Fibroblast of upper back skin (primary cell): ENCODE measurements around the gene CDON.
"Not testable (repeated sequence)": the region's sequence is repeated elsewhere in the genome, so short reads cannot be mapped to it uniquely, and the experiment has no call there.

Source experiments
- DNase-seq: peaks from one replicate; pipeline ENCODE4 v3.0.0-alpha.2; 2013

Gene CDON

GRCh38 chr11:126046570-126047195, 16.0 kb downstream of the CDON start:
- no peak for DNase-seq

- no peak for DNase-seq
Measured at GRCh38 chr11:126039485-126040271, 23.0 kb downstream of the CDON start.

- DNase-seq: no peak
Measured at GRCh38 chr11:126035718-126036117, 26.9 kb downstream of the CDON start.

- DNase-seq: no peak
Measured at GRCh38 chr11:126034933-126035425, 27.7 kb downstream of the CDON start.

- DNase-seq: no peak
Measured at GRCh38 chr11:126034039-126034932, 28.4 kb downstream of the CDON start.

- no peak for DNase-seq
Measured at GRCh38 chr11:126032375-126032774, 30.3 kb downstream of the CDON start.

- no peak for DNase-seq
Measured at GRCh38 chr11:126029805-126030204, 32.9 kb downstream of the CDON start.

GRCh38 chr11:126029237-126029636, 33.4 kb downstream of the CDON start:
- no peak for DNase-seq

GRCh38 chr11:126028534-126028933, 34.1 kb downstream of the CDON start:
- DNase-seq: not testable (repeated sequence)

- DNase-seq: no peak
Measured at GRCh38 chr11:126026579-126026978, 36.1 kb downstream of the CDON start.

GRCh38 chr11:126025822-126026221, 36.8 kb downstream of the CDON start:
- no peak for DNase-seq

GRCh38 chr11:126024123-126024522, 38.5 kb downstream of the CDON start:
- DNase-seq: no peak

GRCh38 chr11:126012852-126013251, 49.8 kb downstream of the CDON start:
- no peak for DNase-seq

- no peak for DNase-seq
Measured at GRCh38 chr11:126011754-126012153, 50.9 kb downstream of the CDON start.

GRCh38 chr11:126011265-126011664, 51.4 kb downstream of the CDON start:
- no peak for DNase-seq

GRCh38 chr11:126008956-126009355, 53.7 kb downstream of the CDON start:
- no peak for DNase-seq

GRCh38 chr11:126007238-126007637, 55.4 kb downstream of the CDON start:
- DNase-seq: peak; percentile 30

GRCh38 chr11:126006068-126006467, 56.6 kb downstream of the CDON start:
- no peak for DNase-seq

GRCh38 chr11:126002181-126002580, 60.5 kb downstream of the CDON start:
- DNase-seq: no peak

GRCh38 chr11:125999234-125999880, 63.3 kb downstream of the CDON start:
- peak; percentile 5 for DNase-seq

GRCh38 chr11:125998267-125998666, 64.4 kb downstream of the CDON start:
- DNase-seq: no peak

- no peak for DNase-seq
Measured at GRCh38 chr11:125995313-125995712, 67.4 kb downstream of the CDON start.

GRCh38 chr11:125994509-125994908, 68.2 kb downstream of the CDON start:
- no peak for DNase-seq
